GM18867 (cell line): ENCODE results near the gene PTPRC.

Experiments used
- ATAC-seq: cut with Tn5 transposase; IDR thresholded peaks from one replicate; pipeline ENCODE4 v1.9.1; 2021; ENCODE audit warnings: mild to moderate bottlenecking, moderate library complexity; ENCODE audit not compliant: unreplicated experiment

PTPRC gene

GRCh38 chr1:198669023-198669698 is 30.3 kb downstream of the PTPRC start:
- ATAC-seq, result peak; percentile 92

GRCh38 chr1:198669771-198670170 is 30.9 kb downstream of the PTPRC start:
- ATAC-seq, result no peak

- ATAC-seq, result peak; percentile 52
These were observed 32.3 kb downstream of the PTPRC start for GRCh38 chr1:198671136-198671535.

GRCh38 chr1:198672124-198672523 is 33.3 kb downstream of the PTPRC start:
- no peak for ATAC-seq

GRCh38 chr1:198674009-198674408 is 35.2 kb downstream of the PTPRC start:
- no peak for ATAC-seq

- ATAC-seq, result no peak
These were observed 37.4 kb downstream of the PTPRC start for GRCh38 chr1:198676253-198676652.

- ATAC-seq, result no peak
These were observed 38.2 kb downstream of the PTPRC start for GRCh38 chr1:198677027-198677426.

GRCh38 chr1:198677871-198678270 is 39.0 kb downstream of the PTPRC start:
- ATAC-seq, result no peak

GRCh38 chr1:198678301-198678836 is 39.5 kb downstream of the PTPRC start:
- no peak for ATAC-seq

GRCh38 chr1:198678901-198679329 is 40.1 kb downstream of the PTPRC start:
- ATAC-seq, result peak; percentile 19

- no peak for ATAC-seq
These were observed 40.8 kb downstream of the PTPRC start for GRCh38 chr1:198679535-198680173.

GRCh38 chr1:198680174-198680875 is 41.5 kb downstream of the PTPRC start:
- no peak for ATAC-seq

- no peak for ATAC-seq
These were observed 42.4 kb downstream of the PTPRC start for GRCh38 chr1:198681252-198681651.

- peak; percentile 98 for ATAC-seq
These were observed 43.3 kb downstream of the PTPRC start for GRCh38 chr1:198681831-198682759.

- no peak for ATAC-seq
These were observed 44.0 kb downstream of the PTPRC start for GRCh38 chr1:198682850-198683249.

- ATAC-seq, result no peak
These were observed 44.6 kb downstream of the PTPRC start for GRCh38 chr1:198683449-198683848.

- ATAC-seq, result no peak
These were observed 47.4 kb downstream of the PTPRC start for GRCh38 chr1:198686069-198686728.

GRCh38 chr1:198687429-198687828 is 48.6 kb downstream of the PTPRC start:
- ATAC-seq, result no peak

- ATAC-seq, result no peak
These were observed 52.2 kb downstream of the PTPRC start for GRCh38 chr1:198691063-198691462.

- ATAC-seq, result no peak
These were observed 54.5 kb downstream of the PTPRC start for GRCh38 chr1:198693321-198693720.
